ENCODE results near the gene GPAT2.
"Not testable (repeated sequence)": the region's sequence is repeated elsewhere in the genome, so short reads cannot be mapped to it uniquely, and the experiment has no call there.

The GPAT2 gene

DNA sequence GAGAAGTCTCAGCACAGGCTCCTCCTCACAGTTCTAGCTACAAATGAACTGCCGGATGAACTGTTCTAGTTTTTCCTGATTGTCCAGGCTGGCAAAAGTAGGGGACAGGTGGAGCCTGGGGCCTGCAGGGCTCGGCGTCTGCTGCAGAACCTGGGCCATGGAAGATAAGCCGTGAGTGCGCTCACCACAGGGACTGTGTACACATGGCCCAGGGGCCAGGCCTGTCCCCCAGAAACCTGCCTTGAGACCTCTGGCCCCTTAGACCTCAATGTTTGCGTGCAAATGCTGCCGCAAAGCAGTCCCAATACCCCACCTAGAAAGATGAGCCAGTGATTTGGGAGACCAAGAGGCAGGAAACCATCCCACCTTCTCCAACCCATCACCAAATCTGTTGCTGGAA, 12.6 kb downstream of the GPAT2 start:
- not testable (repeated sequence) for DNase-seq

DNA sequence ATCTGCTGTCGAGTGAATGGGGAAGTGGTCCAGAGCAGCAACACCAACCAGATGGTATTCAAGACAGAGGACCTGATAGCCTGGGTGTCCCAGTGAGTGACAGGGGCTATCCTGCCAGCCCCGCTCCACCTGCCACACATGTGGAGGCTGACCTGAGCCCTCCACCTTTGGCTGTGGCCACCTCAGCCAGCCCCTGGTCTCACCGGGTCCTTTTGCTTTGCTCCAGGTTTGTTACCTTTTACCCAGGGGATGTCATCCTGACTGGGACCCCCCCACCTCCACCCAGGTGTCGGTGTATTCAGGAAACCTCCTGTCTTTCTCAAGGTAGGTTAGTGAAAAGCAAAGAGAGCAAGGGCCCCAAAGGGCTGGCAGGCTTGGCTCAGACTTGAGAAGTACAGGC, 13.6 kb downstream of the GPAT2 start:
- not testable (repeated sequence) for DNase-seq

DNA sequence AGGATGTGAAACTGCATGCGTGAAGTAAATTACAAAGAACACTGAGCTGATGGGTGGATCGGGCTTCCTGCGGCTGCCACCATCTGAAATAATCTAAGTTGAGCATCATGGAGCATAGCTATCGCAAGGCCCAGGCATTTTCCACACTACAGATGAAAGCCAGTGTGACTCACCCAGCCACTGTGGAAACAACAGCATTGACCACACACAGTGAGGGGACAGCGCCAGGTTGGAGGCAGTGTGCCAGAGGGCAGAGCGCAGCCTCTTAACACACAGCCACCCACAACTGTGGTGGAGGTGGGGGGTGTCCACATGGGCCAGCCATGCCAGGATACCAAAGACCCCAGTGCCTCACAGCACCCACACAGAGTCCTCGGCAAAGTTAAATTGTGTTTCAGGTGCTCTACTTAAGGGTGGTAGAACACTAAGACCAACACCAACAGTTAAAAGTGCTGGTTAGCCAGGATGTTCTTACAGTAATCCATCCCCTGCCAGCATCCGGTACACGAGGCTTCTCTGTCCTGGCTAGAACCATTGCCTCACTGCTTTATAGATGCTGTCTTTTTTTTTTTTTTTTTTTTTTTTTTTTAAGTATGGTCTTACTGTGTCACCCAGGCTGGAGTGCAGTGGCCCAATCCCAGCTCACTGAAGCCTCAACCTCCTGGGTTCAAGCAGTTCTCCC, 14.7 kb downstream of the GPAT2 start:
- DNase-seq: not testable (repeated sequence)

GRCh38 chr2:96016321-96016720, 18.4 kb downstream of the GPAT2 start:
- DNase-seq: not testable (repeated sequence)

DNA sequence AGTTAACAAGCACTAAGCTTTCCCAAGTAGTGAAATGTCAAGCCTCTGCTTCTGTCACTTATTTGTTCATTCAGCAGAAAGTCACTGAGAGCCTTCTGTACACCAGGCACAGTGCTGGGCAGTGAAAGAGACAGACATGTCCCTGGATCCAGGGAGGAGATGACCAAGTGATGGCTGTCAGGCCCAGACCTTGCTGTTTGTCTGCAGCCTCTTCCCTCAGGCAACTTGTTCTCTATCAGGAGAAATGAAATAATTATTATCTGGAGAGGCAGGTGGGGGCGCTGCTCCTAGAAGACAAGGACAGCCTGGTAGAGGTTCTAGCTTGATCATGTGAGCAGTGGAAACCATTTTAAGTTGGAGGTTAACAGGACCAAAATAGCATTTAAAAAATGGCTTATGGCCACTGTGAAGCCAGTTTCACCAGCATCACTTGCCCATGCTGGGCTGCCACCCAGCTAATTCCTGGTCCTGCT, 21.9 kb downstream of the GPAT2 start:
- not testable (repeated sequence) for DNase-seq

DNA sequence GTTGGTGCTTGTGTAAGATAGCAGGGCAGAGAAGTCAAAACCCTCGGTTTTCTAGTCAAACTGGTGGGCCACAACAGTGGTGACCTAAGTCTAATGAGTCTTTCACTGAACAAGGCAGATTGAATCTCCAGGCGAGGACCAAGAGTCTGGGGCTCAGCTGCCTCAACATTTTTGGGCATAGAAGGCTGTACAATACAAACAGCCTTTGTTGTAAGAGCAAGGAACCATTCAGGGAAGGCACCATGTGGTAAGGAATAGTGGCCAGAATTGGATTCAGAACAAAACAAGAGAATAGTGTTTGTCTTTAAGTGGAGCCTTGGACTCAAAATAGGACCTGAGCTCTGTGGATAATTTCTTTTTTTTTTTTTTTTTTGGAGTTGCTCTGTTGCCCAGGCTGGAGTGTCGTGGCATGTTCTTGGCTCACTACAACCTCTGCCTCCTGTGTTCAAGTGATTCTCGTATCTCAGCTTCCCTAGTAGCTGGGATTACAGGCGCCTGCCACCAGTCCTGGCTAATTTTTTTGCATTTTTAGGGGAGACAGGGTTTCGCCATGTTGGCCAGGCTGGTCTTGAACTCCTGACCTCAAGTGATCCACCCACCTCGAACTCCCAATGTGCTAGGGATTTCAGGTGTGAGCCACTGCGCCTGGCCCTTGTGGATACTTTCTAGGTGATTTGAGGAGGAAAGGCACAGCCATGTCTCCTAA, 22.5 kb downstream of the GPAT2 start:
- not testable (repeated sequence) for DNase-seq

- DNase-seq: not testable (repeated sequence)
Observed at GRCh38 chr2:96011129-96011455, 23.6 kb downstream of the GPAT2 start.

GRCh38 chr2:96010320-96011128, 24.2 kb downstream of the GPAT2 start:
- not testable (repeated sequence) for DNase-seq

DNA sequence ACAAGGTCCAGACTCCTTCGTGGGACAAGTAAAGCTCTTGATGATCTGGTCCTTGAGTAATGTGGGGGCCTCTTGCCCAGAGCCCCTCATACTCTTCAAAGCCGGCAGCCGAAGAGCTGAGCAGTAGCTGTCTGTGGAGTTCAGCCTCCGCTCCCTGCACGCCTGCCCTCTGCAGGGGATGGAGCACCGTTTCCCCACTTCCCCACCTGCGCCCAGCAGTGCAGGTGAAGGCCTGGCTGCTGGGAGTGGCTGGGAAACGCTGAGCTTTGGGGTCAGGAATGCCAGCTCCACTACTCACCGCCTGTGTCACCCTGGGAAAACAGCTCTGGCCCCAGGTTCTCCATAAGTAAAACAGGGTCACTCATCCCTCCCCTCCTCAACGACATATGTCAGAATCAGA, 24.9 kb downstream of the GPAT2 start:
- not testable (repeated sequence) for DNase-seq

- not testable (repeated sequence) for DNase-seq
Observed at GRCh38 chr2:96008051-96008450, 26.7 kb downstream of the GPAT2 start.

DNA sequence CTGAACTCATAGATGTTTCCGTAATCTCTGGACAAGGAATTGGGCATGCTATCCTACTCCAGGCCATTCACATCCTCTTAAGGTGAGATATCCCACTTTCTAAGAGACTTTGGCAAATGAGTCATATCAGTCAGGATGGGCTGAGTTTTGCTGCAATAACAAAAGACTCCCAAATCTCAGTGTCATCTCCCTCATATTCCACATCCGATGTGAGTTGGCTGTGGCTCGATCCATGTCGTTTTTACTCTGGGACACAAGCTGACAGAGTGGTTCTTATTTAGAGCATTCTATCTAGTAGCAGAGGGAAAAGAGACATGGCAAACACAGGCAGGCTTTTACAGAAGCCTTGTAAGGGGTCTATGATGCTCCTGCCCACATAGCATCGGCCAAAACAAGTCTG, 28.5 kb downstream of the GPAT2 start:
- DNase-seq: not testable (repeated sequence)

DNA sequence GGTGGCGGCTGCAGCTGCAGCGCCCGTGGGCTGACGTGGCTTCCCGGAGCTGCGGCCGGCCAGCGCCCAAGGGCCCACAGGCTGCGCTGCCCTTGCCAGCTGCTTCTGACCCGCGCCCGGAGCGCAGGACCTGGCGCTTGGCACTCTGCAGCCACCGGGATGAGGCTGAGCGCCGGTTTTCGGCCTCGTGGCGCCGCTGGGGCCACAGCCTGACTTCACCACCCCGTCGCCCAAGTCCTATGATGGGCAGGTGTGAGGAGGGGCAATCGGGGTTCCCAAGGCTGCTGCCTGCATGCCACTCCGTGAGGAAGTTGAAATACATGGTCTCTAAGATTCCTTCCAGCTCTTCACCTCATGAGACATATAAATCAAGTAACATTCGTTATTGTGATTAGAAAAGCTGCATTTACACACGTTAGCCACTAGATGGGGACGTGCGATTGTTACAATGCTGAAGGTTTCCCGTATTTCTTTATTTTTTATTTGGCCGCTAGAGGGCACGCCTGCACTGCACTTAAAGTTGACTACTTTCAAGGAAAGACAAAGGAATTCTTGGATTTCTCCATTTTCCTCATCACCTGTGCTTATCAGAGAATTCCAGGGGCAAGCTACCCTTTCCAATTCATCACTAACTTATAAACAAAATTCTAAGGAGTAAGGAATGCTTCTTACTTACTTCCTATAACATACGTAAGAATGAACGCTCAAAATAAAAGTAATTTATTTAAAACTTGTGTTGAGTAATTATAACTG, 42.0 kb downstream of the GPAT2 start:
- not testable (repeated sequence) for DNase-seq

GRCh38 chr2:95992102-95992501, 42.6 kb downstream of the GPAT2 start:
- not testable (repeated sequence) for DNase-seq

- DNase-seq: not testable (repeated sequence)
Observed at GRCh38 chr2:95991351-95992094, 43.2 kb downstream of the GPAT2 start, which contains the start of gene ANKRD36C. Gene ANKRD36C (minus strand): TSS chr2:95991824. CDS start chr2:95991708, 116 bp downstream.

GRCh38 chr2:95990884-95991283, 43.8 kb downstream of the GPAT2 start:
- DNase-seq: not testable (repeated sequence)

Data from GF-D8 (cell line).